Measurements from ENCODE around the gene SATB1. TPM values are rescaled to one million over a fixed set of nuclear protein-coding genes. Genes with fewer than 3 reads are reported as not detected.

The SATB1 gene
- total RNA-seq, 1 donor, result 23.3 TPM

GRCh38 chr3:18366258-18366657 lies 58.9 kb downstream of the SATB1 start:
- TF ChIP-seq CTCF (IDR thresholded peaks at IDR 0.05; ENCODE audit: insufficient read depth, low read length), result no peak
- no peak overlapping the region for H3K4me3 ChIP-seq (ENCODE audit: low read depth, low read length)
- no peak for DNase-seq (ENCODE audit: low read depth)

- no peak overlapping the region for H3K4me3 ChIP-seq (ENCODE audit: low read depth, low read length)
- no peak for TF ChIP-seq CTCF (IDR thresholded peaks at IDR 0.05; ENCODE audit: insufficient read depth, low read length)
- DNase-seq (ENCODE audit: low read depth), result no peak
Measured at GRCh38 chr3:18363338-18363737, 61.8 kb downstream of the SATB1 start.

GRCh38 chr3:18357747-18358146 lies 67.4 kb downstream of the SATB1 start:
- TF ChIP-seq CTCF (IDR thresholded peaks at IDR 0.05; ENCODE audit: insufficient read depth, low read length), result no peak
- H3K4me3 ChIP-seq (ENCODE audit: low read depth, low read length), result no peak overlapping the region
- DNase-seq (ENCODE audit: low read depth), result no peak

GRCh38 chr3:18355832-18356231 lies 69.3 kb downstream of the SATB1 start:
- no peak for DNase-seq (ENCODE audit: low read depth)
- TF ChIP-seq CTCF (IDR thresholded peaks at IDR 0.05; ENCODE audit: insufficient read depth, low read length), result no peak
- H3K4me3 ChIP-seq (ENCODE audit: low read depth, low read length), result no peak overlapping the region

- no peak overlapping the region for H3K4me3 ChIP-seq (ENCODE audit: low read depth, low read length)
- DNase-seq (ENCODE audit: low read depth), result no peak
- TF ChIP-seq CTCF (IDR thresholded peaks at IDR 0.05; ENCODE audit: insufficient read depth, low read length), result no peak
Measured at GRCh38 chr3:18354701-18355100, 70.4 kb downstream of the SATB1 start.

GRCh38 chr3:18351823-18352744 lies 73.1 kb downstream of the SATB1 start:
- no peak for TF ChIP-seq CTCF (IDR thresholded peaks at IDR 0.05; ENCODE audit: insufficient read depth, low read length)
- H3K4me3 ChIP-seq (ENCODE audit: low read depth, low read length), result no peak overlapping the region
- no peak for DNase-seq (ENCODE audit: low read depth)
